Glomerular endothelial cell (primary cell): ENCODE results near the gene TTC19. TPM values are rescaled to one million over a fixed set of nuclear protein-coding genes. Genes with fewer than 3 reads are reported as not detected.
"Not testable (repeated sequence)": the region's sequence is repeated elsewhere in the genome, so short reads cannot be mapped to it uniquely, and the experiment has no call there.

Experiments
- DNase-seq: peaks from one replicate; pipeline ENCODE4 v3.0.0-alpha.2; 2011; ENCODE audit warnings: low read depth, low spot score; ENCODE audit errors: extremely low read depth
- total RNA-seq: library from RNA; depleted of rRNA; stranded (reverse); fragments of >200 nt; gene quantifications from 2 replicates; pipeline ENCODE4 v1.2.3, GENCODE V29; 2015

The TTC19 gene
- total RNA-seq, 1 donor from 2014 or later, result 61.1 TPM

GRCh38 chr17:16027708-16028584, 28.3 kb downstream of the TTC19 start:
- peak; percentile 80 for DNase-seq

DNA sequence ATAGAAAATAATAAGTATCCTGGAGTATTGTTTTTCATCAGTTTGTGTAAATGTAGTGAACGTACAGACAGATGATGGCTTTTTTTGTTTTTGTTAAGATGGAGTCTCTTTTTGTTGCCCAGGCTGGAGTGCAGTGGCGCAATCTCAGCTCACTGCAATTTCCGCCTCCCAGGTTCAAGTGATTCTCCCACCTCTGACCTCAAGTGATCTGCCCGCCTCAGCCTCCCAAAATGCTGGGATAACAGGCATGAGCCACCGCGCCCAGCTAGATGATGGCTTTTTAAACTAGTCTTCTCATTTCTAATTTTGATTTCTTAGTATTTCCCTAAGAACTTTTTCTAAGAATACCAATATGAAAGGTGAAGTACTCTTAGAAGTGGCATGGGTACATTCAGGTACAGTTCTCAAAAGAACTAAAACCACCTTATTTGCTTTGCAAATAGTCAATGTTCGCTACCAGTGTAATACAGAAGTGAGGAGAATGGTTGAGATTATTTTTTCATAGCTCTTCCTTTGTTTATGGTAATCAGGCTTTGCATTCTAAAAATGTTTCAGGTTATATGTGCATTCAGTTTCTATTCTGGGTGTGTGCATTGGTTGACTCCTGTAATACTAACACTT, 34.2 kb downstream of the TTC19 start:
- DNase-seq, result no peak

DNA sequence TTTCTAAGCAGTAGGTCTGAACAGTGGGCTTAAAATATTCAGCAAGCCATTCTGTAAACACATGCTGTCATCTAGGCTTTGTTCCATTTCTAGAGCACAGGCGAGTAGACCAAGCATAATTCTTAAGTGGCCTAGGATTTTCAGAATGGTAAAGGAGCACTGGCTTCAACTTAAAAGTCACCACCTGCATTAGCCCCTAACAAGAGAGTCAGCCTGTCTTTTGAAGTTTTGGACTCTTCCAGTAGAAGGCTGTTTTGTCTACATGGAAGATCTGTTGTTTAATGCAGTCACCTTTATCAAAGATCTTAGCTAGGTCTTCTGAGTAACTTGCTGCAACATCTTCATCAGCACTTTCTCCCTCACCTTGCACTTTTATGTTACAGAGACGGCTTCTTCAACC, 36.6 kb downstream of the TTC19 start:
- DNase-seq, result no peak

DNA sequence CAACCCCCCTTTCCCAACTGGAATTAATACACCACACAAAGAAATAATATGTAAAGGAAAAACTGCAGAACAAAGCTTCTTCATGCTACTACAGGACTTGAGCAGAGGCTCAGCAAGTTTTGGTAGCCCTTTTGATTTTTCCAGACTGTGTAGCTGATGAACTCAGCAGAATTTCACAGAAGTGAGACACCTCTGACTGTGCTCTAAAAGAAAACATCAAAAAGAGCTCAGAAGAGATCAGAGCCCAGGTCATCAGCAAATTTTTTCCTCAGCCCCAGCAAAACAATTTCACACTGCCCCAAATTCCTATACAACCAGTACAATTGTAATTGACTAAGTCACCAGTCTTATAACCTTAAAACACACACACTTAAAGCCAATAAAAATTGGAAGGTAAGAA, 38.0 kb downstream of the TTC19 start:
- no peak for DNase-seq

DNA sequence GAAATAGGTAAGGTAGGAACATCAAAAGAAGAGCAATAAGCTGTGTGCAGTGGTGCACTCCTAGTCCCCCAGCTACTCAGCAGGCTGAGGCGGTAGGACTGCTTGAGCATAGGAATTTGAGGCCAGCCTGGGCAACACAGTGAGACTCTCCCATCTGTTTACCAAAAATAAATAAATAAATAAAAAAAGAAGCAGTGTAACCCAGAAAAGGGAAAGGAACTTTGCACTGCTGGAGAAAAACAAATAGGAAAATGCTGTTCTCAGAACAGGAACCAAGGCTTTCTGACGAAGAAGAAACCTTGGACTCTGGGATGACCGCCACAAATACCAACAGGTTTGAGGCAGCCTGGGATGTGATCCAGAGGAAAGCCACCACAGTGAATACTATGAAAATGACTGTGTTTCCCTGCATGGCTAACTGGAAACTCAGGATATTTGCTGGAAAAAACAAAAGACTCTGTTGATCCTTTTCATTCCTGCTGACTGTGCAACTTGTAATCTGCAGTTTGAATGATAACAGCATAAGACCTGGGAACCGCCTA, 41.2 kb downstream of the TTC19 start:
- no peak for DNase-seq

- no peak for DNase-seq
Measured at GRCh38 chr17:16044487-16044886, 44.9 kb downstream of the TTC19 start.

DNA sequence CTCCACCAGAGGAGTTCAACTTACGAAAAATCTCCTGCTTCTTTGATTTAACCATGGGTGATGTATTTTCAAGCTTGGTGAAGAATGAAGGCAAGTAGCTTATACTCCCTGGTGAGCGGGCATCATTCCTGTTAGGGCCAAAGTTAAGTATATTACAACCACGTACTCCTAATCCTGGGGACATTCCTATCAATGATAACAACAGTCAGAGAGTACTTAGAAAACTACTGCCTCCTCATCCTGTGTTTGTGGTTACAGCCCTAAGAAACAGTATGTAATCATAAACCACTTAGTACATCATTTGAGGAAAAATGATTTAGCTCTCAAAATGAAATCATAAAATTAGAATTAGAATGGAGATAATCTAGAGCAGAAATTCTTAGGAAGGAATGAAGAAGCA, 47.3 kb downstream of the TTC19 start:
- DNase-seq, result no peak

- no peak for DNase-seq
Measured at GRCh38 chr17:16048811-16049449, 49.3 kb downstream of the TTC19 start.

- DNase-seq, result no peak
Measured at GRCh38 chr17:16050844-16051243, 51.2 kb downstream of the TTC19 start.

DNA sequence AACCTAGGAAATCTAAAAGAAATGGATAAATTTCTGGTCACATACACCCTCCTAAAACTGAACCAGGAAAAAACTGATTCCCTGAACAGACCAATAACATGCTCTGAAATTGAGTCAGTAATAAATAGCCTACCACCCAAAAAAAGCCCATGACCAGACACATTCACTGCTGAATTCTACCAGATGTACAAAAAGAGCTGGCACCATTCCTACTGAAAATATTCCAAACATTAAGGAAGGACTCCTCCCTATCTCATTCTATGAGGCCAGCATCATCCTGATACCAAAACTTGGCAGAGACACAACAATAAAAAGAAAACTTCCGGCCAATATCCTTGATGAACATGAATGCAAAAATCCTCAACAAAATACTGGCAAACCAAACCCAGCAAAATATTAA, 52.9 kb downstream of the TTC19 start:
- DNase-seq, result no peak

DNA sequence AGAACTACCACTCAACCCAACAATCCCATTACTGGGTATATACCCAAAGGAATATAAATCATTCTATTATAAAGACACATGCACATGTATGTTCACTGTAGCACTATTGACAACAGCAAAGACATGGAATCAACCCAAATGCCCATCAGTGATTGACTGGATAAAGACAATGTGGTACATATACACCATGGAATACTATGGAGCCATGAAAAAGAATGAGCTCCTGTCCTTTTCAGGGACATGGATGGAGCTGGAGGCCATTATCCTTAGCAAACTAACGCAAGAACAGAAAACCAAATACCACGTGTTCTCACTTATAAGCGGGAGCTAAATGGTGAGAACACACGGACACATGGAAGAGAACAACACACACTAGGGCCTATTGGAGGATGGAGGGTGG, 55.5 kb downstream of the TTC19 start:
- DNase-seq, result not testable (repeated sequence)

- no peak for DNase-seq
Measured at GRCh38 chr17:16061631-16062030, 62.0 kb downstream of the TTC19 start.

DNA sequence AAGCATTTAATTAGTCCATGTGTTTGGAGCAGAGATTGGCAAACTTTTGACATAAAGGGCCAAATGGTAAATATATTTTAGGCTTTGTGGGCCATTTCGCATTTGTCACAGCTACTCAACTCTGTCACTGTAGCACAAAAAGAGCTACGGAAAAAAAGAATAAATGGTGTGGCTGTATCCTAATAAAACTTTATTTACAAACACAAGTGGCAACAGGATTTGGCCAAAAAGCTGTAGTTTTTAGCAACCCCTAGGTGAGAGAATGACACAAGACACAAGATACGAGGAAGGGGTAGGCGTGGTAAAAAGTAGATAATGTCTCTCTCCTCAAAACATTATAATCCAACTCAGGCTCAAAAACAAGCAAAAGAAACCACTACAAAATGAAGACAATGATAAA, 66.5 kb downstream of the TTC19 start:
- no peak for DNase-seq

- no peak for DNase-seq
Measured at GRCh38 chr17:16068323-16068722, 68.7 kb downstream of the TTC19 start.

GRCh38 chr17:16072031-16072430, 72.4 kb downstream of the TTC19 start:
- DNase-seq, result no peak

DNA sequence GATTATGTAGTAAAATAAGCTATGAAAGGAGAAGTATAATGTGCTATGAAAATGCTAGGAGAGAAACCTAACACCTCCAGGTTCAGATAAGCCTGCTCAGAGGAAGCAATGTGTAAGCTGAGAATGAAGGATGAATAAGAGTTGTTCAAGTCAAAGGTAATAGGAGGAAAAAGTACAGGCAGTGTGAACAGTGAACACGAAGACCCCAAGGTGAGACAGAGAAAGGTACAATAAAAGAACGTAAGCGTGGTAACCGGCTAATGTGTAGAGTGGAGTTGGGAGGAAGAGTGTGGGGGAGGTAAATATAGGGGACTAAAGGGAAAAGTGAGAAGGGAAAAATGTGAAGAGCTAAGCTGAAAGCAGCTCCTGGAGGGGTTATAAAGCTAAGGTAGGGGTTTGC, 74.2 kb downstream of the TTC19 start:
- DNase-seq, result no peak

GRCh38 chr17:16074423-16074822, 74.8 kb downstream of the TTC19 start:
- DNase-seq, result no peak

GRCh38 chr17:16075949-16076348, 76.3 kb downstream of the TTC19 start:
- no peak for DNase-seq
